HepG2 (cell line): Measurements from ENCODE around the gene DYNC2I2.

Experiments
- NFE2L2 ChIP-seq: fragments of 150-350 bp; IDR thresholded peaks from 2 replicates; pipeline ENCODE4 v1.6.1; 2014; ENCODE audit warnings: low read length
- RAD21 ChIP-seq: fragments of 450-650 bp; formaldehyde crosslinking; IDR thresholded peaks from 2 replicates; pipeline ENCODE4 v1.5.0; 2020; ENCODE audit warnings: mild to moderate bottlenecking
- ZNF383 ChIP-seq: sonication (generic); formaldehyde crosslinking; IDR thresholded peaks from 2 replicates; pipeline ENCODE4 v1.4.0; 2020; ENCODE audit warnings: missing genetic modification reagents, mild to moderate bottlenecking, borderline replicate concordance
- TF ChIP-seq, protein P1 (sequence below): sonication (generic); formaldehyde crosslinking; IDR thresholded peaks from 2 replicates; pipeline ENCODE4 v1.4.0; 2020; ENCODE audit warnings: missing genetic modification reagents
- TF ChIP-seq, protein P2 (sequence below): sonication (generic); formaldehyde crosslinking; IDR thresholded peaks from 2 replicates; pipeline ENCODE4 v1.5.1; 2020; ENCODE audit warnings: mild to moderate bottlenecking, missing genetic modification reagents, borderline replicate concordance
- TF ChIP-seq, protein P3 (sequence below): sonication (generic); formaldehyde crosslinking; IDR thresholded peaks from 2 replicates; pipeline ENCODE4 v1.4.0; 2020; ENCODE audit warnings: missing genetic modification reagents

DNA sequence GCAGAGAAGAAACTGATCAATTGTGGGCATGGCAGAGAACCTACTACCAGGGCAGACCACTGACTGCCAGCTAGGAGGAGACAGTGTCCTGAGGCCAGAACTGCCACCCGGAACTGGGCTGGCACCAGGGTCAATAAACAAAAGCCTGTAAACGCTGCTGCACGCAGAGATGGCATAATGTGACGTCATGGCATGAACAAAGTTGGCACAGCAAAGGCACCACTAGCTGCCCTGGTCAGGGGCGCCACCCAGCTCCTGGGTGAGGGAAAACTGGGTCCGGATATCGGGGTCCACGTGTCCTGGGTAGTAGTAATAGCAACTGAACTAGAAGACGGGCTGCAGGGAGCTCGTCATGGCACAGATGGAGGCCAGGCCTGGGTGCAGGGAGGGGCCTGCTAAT is 32.1 kb downstream of the DYNC2I2 start:
- TF ChIP-seq ZNF383 (no peak), RAD21 (CRISPR knock-in tag) (no peak), NFE2L2 (no peak)
- TF ChIP-seq, protein P1, sequence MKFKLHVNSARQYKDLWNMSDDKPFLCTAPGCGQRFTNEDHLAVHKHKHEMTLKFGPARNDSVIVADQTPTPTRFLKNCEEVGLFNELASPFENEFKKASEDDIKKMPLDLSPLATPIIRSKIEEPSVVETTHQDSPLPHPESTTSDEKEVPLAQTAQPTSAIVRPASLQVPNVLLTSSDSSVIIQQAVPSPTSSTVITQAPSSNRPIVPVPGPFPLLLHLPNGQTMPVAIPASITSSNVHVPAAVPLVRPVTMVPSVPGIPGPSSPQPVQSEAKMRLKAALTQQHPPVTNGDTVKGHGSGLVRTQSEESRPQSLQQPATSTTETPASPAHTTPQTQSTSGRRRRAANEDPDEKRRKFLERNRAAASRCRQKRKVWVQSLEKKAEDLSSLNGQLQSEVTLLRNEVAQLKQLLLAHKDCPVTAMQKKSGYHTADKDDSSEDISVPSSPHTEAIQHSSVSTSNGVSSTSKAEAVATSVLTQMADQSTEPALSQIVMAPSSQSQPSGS (CRISPR knock-in tag): no peak
- TF ChIP-seq, protein P2, sequence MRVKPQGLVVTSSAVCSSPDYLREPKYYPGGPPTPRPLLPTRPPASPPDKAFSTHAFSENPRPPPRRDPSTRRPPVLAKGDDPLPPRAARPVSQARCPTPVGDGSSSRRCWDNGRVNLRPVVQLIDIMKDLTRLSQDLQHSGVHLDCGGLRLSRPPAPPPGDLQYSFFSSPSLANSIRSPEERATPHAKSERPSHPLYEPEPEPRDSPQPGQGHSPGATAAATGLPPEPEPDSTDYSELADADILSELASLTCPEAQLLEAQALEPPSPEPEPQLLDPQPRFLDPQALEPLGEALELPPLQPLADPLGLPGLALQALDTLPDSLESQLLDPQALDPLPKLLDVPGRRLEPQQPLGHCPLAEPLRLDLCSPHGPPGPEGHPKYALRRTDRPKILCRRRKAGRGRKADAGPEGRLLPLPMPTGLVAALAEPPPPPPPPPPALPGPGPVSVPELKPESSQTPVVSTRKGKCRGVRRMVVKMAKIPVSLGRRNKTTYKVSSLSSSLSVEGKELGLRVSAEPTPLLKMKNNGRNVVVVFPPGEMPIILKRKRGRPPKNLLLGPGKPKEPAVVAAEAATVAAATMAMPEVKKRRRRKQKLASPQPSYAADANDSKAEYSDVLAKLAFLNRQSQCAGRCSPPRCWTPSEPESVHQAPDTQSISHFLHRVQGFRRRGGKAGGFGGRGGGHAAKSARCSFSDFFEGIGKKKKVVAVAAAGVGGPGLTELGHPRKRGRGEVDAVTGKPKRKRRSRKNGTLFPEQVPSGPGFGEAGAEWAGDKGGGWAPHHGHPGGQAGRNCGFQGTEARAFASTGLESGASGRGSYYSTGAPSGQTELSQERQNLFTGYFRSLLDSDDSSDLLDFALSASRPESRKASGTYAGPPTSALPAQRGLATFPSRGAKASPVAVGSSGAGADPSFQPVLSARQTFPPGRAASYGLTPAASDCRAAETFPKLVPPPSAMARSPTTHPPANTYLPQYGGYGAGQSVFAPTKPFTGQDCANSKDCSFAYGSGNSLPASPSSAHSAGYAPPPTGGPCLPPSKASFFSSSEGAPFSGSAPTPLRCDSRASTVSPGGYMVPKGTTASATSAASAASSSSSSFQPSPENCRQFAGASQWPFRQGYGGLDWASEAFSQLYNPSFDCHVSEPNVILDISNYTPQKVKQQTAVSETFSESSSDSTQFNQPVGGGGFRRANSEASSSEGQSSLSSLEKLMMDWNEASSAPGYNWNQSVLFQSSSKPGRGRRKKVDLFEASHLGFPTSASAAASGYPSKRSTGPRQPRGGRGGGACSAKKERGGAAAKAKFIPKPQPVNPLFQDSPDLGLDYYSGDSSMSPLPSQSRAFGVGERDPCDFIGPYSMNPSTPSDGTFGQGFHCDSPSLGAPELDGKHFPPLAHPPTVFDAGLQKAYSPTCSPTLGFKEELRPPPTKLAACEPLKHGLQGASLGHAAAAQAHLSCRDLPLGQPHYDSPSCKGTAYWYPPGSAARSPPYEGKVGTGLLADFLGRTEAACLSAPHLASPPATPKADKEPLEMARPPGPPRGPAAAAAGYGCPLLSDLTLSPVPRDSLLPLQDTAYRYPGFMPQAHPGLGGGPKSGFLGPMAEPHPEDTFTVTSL: no peak
- TF ChIP-seq, protein P3, sequence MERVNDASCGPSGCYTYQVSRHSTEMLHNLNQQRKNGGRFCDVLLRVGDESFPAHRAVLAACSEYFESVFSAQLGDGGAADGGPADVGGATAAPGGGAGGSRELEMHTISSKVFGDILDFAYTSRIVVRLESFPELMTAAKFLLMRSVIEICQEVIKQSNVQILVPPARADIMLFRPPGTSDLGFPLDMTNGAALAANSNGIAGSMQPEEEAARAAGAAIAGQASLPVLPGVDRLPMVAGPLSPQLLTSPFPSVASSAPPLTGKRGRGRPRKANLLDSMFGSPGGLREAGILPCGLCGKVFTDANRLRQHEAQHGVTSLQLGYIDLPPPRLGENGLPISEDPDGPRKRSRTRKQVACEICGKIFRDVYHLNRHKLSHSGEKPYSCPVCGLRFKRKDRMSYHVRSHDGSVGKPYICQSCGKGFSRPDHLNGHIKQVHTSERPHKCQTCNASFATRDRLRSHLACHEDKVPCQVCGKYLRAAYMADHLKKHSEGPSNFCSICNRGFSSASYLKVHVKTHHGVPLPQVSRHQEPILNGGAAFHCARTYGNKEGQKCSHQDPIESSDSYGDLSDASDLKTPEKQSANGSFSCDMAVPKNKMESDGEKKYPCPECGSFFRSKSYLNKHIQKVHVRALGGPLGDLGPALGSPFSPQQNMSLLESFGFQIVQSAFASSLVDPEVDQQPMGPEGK: no peak
